NCI-H1436 treated with DMSO at 0.1 percent for 48 hours (cell line): ENCODE data around the gene ZBTB20.

ENCODE experiments used
- DNase-seq: peaks from one replicate; lab custom pipeline; 2025; lab: John Stamatoyannopoulos, UW

ZBTB20 gene

DNA sequence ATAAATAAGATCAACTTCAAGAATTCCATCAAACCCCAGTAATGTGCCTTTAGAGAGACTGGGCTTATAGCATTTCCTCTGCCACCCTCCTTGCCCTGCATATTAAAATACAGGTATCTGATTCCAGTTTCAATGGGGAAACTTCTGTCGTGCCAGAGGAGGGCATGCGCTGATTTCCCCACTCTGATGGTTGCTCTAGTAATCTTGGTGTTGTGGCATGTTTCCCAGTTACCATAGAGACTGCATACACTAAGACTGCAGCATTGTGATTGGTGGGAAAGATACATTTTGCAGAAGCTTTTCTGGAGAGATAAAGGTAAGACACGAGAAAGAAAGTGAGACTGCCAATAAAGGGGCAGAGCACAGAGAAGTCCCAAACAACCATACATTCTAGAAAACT, 627.7 kb downstream of the ZBTB20 start:
- no peak for DNase-seq

DNA sequence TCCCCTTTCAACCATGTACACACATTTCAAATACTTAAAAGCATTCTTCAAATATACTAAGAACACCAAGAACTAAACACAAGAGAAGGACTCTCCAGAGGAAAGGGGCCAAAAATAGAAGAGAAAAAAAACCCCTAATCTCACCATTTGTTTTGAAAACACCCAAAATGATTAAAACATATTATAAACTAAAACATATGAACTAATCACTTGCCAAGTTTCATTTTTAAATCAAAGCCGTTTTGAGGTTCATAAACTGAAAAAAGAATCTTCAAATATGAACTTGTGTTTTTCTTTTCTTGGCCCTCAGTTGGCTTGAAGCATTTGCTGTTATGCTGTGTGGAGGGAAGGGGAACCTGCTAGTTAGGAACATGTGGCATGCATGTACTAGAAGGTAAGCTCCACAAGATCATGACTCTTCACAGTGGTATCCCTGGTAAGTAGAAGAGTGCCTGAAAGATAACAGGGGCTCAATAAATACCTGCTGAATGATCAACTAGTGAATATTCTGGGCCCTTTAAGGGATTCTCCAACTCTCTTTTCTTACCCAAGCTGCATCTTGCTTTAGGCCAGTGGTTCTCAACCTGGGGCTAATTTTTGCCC, 628.8 kb downstream of the ZBTB20 start:
- no peak for DNase-seq

DNA sequence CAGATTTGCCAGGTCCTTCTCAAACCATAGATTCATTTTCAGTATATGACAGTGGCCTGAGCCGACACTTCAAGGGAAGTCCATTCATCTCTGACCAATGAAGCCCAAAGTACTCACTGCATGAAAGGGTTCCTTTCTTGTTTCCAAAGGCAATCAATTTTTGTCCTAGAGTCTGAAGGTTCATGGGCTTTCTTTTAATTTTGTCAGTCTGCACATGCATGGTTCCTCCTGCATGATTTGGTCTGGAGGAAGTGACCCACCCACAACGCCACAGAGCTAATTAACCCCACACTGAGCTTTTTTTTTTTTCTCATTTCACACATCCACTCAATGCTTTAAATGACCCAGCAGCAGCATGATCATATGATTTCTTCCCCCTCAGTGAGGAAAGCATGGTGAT, 636.9 kb downstream of the ZBTB20 start:
- no peak for DNase-seq

DNA sequence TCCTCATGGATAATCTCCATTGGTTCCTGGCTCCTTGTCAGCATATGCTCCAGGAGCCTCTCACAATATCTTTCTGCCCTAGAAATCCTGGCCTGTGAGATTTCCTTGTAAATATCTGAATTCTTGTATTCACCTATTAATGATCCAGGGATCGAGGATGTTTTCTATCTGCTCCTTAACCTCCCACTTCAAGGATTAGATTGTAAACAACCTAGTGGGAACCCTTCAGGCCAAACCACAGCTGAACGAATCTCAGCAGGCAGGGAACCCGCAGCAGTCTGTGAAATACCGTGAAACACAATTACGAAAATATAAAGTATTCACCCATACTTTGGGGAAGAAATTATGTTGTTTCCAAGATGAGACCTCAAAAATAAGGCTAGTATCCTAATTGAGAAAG, 637.3 kb downstream of the ZBTB20 start:
- DNase-seq: no peak

DNA sequence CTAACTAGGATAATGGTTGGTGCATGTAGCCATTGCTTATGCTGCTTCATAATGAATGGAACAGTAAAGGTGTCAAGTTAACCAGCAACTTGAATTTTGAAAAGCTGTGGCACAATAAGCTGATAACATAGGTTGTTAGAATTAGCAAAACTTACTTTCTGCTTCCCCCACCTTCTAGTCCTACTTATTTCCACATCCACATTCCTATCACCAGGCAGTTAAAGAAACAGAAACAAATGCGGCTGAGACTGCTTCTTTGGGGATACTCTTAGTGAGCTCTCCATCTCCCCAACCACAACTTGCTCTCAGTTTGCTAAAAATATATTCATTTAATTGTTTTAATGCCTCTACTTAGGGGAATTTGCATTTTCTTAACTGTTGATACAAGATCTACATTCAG, 638.1 kb downstream of the ZBTB20 start:
- no peak for DNase-seq

DNA sequence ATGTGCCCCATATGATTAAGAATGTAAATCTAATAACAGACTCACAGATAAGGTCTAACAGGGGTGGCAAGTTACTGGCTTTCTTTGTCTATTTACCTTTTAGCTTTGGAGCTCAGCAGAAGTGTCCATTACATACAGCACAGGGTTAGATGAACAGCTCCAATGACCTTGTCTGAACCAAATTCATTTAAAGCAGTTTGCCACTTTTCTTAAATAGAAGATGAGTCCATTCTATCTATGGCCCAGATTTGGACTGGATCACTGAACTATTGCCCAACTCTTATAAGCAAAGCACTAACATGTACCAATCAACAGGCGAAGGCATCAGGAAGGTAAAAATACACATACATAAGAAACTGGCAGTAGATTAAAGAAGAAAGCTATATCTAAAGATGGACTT, 638.9 kb downstream of the ZBTB20 start:
- DNase-seq: no peak

DNA sequence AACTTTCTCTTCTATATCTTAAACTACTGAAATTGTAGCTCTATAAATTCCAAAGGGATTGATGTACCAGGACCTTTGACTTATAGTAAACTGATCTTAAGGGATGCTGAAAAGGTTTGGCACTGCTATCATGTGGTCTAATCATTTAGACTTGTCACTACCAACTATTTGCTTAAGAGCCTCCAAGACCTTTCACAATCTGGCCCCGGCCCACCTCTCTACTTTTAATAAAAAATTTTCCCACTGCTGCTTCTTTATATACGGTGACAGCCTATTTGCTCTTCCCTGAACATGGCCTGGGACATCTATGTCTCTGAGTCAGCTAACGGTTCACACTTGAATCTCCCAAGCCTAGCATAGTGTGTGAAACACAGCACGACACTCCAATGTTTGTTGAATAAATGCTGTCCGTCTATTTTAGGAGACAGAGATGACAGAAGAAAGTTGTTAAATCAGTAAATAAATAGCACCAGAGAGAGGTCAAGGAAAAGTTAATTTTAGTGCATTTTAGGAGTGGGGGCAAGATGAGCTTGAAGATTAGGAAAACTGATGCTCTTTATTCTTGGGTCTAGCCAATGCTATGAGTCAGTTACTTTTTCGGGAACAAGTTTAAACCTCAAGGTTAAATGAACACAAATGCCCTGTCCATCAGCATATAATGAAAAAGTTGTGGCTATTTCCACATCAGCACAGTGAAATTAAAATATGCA, 640.3 kb downstream of the ZBTB20 start:
- DNase-seq: no peak

DNA sequence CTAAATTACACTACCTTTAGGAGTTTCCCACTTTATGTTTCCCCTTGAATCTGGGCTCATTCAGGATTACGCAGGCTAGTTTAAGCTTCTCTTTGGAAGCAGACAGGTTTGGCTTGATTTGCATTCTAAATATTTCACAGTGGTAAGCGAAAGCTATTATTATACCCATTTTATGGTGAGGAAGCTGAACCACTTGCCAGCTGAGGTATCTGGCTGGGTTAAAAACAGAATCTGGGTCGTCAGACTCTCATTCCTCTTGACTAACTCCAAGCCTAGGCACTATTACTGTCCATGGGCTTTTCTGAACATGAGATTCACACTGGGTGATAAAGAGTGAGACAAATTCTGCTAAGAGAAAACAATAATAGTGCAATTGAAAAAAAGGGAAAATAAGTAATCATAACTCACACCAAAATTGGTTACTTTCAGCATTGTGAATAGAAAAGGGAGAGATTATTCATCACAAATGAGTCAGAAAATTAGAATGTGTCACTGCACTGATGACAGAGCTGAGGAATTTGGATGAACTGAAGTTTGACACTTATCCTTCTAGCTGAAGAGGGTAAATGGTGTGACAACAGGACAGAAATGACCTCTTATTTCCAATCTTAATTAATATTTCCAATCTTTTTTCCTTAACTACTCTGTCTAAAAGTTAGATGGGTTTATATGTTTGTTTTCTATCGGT, 642.0 kb downstream of the ZBTB20 start:
- DNase-seq: no peak

DNA sequence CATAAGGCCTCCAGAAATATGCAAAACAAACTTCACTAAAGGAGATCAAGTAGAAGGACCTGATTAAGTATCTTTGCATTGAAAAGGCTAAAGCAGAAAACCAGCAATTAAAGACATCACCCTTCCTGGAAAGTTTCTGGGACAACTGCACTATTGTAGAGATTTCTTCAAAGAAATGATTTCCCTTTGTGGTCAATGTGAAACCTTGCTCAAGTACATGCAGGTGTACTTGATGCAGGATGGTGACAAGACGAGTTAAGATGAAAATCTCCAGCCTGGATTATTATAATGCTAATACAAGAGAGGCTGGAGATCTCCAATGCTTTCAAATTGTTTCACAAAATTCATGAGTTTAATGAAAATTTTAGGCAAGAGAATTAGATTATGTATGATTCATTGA, 644.9 kb downstream of the ZBTB20 start:
- no peak for DNase-seq

DNA sequence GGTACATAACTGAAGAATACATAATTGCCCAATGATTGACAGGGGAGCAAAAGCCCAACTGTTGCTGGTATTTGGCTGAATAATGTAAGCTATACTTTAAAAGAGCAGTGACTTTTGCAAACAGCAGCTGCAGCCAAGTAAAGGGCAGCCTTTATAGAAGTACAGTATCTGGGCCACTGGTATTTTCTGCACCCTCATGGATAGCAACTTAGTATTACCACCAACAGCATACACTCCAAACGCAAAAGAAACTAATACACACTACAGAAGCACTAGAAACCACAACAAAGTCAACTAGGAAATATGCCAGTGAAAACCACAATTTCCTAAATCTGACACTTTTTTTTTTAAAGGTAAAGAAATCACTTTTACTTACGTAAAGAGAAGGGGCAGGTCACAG, 647.1 kb downstream of the ZBTB20 start:
- no peak for DNase-seq

DNA sequence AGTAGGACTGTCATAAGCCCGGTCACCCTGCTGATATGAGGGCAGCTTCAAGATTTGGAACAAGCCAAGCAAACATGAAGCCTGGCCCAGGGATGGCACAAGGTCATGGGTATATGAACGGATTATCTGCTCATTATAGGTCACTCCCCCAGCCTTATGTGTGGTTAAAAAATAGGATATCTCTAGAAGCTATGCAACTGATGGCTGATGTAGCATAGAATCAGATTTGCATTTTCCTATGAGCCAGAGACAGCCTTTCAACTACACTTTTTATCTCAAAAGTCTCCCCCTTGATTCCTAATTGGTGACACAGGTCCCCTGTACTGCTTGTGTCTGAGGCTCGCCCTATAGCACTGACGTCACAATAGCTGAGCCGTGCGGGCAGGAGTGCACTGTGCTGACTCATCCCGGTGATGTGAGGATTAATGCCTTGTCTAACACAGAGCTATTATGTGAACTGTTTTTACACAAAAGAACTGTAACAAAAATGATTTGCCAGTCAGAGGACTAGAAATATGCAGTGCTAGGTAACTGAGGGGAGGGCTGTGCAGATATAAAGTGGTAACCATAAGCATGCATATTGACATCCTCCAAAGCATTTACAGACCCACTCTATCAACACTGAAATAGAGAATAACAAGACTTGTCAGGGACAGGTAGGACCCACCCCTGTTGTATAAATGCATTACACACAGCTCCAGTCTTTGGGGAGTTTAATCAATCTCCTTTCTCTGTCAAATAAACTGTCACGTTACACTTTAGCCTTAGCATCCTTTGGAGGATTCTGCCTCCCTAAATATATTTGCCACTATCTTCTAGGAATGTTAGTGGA, 648.3 kb downstream of the ZBTB20 start:
- DNase-seq: peak; percentile 85

DNA sequence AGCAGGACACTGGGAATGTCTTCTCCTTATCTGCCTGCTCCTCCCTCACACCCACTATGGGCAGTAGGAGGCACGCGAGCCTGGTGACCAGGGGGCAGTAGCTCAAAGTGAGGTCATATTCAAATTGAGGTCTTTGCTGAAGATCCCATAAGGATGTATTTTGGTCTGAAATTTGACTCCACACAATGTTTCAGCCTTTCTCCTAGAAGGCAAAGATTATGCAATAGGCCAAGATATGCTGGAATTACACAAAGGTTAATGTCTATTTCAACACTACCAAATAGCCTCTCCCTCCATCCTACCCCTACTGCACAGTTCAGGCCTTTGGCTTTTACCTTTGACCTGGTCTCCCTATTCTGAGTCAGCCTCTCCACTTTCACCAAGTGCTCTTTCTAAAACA, 650.2 kb downstream of the ZBTB20 start:
- no peak for DNase-seq

DNA sequence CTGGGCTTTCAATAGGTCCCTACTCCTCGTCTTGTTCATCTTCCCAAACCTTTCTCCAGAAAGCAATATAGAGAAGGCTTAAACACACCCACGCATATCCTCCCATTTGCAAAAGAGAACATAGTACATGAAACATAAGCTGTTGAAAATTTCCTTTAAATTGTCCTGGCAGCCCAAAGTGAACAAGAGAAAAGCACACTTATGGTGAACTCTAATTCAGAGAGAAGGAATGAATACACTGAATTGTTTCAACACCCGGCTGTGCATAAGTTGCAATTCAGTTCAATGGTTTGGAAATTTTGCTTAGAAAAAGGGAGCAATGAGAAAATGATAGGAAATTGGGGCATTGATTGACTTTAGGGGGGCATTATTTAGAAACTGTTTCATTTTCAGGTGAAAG, 650.6 kb downstream of the ZBTB20 start:
- no peak for DNase-seq

DNA sequence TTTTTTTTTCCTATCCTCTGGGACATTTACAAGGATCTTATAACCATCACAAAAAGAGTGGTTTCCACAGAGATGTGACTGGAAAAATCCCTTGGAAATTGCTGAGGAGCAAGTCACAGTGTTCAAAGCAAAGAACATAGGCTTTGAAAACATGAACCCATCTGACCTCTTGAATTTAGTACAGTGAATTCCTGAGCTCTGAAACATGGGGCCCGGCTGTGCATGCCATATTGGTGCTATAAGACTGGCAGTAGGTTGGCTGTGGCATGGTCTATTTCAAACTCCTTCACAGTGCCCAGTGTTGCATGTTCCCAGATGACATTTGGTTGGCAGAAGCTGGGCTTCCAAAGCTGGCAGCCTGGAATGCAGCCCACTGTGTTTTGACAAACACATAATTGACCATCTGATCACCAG, 651.1 kb downstream of the ZBTB20 start:
- no peak for DNase-seq

DNA sequence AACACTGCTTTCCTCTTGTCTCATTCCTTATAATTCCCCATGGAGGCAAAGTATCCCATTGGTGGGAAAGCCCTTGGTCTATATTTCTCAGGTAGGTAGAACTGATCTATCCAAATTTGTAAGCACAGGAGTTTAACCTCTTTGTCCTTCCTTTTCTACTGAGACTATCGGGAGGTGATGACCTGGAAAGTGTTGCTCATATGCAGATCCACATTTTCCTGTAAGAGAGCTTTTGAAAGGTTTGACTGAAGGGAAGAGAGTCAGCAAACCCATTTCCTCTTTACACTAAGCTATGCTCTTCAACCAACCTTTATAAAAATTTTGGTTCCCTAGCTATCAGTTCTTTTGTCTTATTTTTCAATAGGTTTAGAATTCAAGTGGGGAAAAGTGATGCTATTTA, 652.6 kb downstream of the ZBTB20 start:
- DNase-seq: no peak

DNA sequence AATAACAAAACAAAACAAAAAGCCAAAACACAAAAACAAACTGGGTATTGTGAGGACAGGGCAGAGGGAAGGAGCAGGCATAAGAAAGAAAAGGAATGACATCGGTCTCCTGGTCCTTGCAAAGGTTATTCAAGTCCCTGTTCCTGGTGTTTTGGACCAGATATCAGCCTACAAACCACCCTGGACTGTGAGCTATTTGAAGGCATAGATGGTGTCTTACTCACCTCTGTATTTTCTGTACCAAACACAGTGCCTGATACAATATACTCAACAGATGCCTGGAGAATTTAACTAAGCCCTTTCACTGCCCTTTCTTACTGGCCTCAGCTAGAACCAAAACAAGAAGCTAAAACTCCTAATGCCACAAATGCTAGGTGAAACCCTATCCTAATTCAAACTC, 656.3 kb downstream of the ZBTB20 start:
- no peak for DNase-seq

DNA sequence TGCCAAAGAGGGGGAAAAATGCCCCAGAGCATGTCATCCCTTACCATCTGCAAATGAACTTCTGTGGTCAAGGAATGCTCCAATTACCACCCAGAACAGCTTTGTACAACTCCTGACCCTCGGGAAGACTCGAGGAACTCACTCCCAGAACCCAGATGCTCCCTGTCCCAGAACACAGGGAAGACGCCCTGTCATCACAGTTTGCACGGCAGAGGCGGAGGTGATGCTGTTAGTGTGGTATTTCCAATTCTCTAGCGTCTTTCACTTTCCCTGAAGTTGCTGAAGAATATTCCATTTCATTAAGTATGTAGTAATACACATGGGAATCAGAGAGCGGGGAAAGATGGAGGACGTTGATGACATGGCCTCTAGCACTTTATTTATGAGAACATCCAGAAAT, 659.6 kb downstream of the ZBTB20 start:
- DNase-seq: no peak

DNA sequence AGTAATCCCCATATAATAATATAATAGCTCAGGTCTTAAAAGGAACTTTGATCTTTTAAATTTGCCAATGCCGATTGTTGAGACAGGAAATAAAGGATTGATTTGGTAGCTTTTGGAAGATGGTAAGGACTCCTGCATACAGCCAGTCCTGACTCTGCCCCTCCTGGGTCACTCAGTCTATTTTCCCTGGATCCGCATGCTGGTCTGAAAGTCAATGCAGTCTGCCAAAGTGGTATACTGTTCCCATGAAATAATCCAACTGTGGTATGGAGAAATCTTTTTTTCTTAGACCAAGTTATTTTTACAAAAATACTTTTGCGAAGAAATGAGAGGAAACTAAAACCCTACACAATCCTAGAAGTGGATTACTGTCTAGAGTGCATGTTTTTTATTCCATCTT, 662.2 kb downstream of the ZBTB20 start:
- DNase-seq: no peak

DNA sequence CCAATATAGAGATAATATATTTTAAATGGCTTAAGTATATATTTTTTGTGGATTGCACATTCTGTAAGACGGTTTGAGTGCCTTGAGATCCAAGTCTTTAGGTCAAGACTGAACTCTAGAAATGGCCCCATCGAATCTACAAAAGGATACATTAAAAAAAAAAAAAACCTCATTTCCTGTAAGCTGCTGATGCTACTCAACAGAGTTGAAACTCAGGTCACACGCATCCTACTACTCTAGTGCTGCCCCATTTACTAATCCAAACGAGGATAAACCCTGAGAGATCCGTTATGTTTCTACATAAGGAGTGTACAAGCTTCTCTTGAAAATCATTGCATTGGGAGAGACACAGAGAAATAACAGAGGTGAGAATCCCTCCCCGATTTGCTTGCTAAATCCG, 666.0 kb downstream of the ZBTB20 start:
- DNase-seq: no peak

DNA sequence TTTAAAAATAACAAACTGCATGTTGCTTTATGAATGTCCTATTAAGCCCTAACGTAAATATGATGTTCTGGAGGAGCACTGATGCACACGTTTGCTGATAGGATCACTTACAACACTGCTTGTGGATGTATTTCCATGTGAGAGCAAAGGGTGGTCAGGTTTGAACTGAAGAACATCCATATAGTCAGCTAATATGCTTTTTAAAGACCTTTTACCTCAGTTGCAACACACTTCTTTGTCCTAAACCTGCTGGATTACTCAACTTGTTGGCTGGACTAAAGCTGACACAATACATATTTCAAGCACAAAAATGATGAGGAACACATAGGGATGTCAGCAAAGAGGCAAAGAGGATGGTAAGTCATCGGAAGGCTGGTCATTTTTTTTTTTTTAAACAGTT, 666.6 kb downstream of the ZBTB20 start:
- DNase-seq: no peak

DNA sequence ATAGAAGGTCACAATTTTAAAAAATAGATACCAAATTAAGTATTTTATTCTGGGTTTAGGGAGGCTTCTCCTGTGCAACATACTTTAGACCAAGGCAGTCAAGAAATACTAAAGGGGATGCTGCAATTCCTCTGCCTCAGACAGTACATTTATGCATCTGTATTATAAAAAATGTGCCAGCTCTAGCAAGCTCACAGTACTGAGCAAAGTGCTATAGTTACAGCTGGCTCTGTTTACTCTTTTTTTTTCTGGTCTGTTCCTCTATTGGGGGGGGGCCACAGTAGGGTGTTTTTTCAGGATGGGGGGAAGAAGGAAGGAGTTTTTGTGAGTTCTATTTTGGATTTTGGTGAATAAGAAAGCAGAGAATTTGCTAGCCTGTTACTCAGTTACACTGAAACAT, 668.3 kb downstream of the ZBTB20 start:
- DNase-seq: no peak

DNA sequence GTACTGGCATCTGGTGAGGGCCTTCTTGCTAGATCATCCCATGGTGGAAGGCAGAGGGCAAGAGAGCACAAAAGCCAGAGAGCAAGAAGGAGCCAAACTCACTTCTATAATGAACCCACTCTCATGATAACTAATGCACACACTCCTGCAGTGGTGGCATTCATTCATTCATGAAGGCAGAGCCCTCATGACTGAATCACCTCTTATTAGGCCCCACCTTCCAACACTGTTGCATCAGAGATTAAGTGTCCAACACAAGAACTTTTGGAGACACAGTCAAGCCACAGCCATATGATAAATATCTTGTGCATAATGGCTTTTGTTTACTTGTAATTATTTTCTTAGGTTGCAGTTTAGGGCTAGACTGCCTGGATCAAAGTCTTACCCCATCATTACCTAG, 670.6 kb downstream of the ZBTB20 start:
- no peak for DNase-seq

DNA sequence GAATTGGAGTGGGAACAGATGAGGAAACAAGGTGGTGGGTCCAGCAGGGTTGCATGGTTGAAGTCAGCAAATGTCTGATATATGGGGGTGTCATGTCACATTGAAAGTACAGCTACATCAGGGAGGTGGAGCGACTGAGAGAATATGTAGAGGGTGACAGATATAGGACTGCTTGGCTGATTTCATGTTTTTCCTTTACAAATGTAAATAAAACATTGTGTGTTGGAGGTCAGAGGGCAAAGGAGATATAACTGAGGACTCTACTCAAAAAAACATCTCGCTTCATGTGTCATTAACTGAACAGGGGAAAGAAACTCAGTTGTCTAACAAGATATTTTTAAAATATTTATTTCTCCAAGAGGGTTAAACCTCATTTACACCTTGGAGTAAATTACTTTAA, 675.6 kb downstream of the ZBTB20 start:
- no peak for DNase-seq
